Activated CD4-positive, alpha-beta T cell treated with anti-CD3 and anti-CD28 coated beads, Interleukin-2, amount 50 U/mL, for 24 hours (primary cell): ENCODE data around the gene ATP1A1.

Source experiments
- DNase-seq, 2 donors: peaks; one replicate each; pipeline ENCODE4 v3.0.0-alpha.2; 2020; ENCODE audit warnings: low read depth in 1 of 2, low spot score in 1 of 2

Gene ATP1A1

GRCh38 chr1:116389013-116389412, 16.0 kb downstream of the ATP1A1 start:
- no peak for DNase-seq

- DNase-seq: no peak
These were observed 16.6 kb downstream of the ATP1A1 start for GRCh38 chr1:116389686-116390085.

GRCh38 chr1:116390195-116390594, 17.2 kb downstream of the ATP1A1 start:
- DNase-seq: no peak

GRCh38 chr1:116391185-116391584, 18.1 kb downstream of the ATP1A1 start:
- no peak for DNase-seq

GRCh38 chr1:116392717-116393404, 19.8 kb downstream of the ATP1A1 start:
- no peak for DNase-seq

- no peak for DNase-seq
These were observed 20.7 kb downstream of the ATP1A1 start for GRCh38 chr1:116393792-116394191.

- no peak for DNase-seq
These were observed 21.2 kb downstream of the ATP1A1 start for GRCh38 chr1:116394270-116394669.

- no peak for DNase-seq
These were observed 23.7 kb downstream of the ATP1A1 start for GRCh38 chr1:116396769-116397168.

GRCh38 chr1:116397728-116398127, 24.7 kb downstream of the ATP1A1 start:
- no peak for DNase-seq

- DNase-seq: no peak
These were observed 27.7 kb downstream of the ATP1A1 start for GRCh38 chr1:116400780-116401179.

GRCh38 chr1:116401646-116402176, 28.7 kb downstream of the ATP1A1 start:
- no peak for DNase-seq

- no peak for DNase-seq
These were observed 29.3 kb downstream of the ATP1A1 start for GRCh38 chr1:116402333-116402732.

- DNase-seq: no peak
These were observed 30.6 kb downstream of the ATP1A1 start for GRCh38 chr1:116403496-116404136.

- no peak for DNase-seq
These were observed 31.7 kb downstream of the ATP1A1 start for GRCh38 chr1:116404699-116405098.

GRCh38 chr1:116405241-116406135, 32.4 kb downstream of the ATP1A1 start:
- DNase-seq: no peak

GRCh38 chr1:116407033-116407432, 34.0 kb downstream of the ATP1A1 start:
- no peak for DNase-seq

- DNase-seq: no peak
These were observed 35.1 kb downstream of the ATP1A1 start for GRCh38 chr1:116408193-116408592.

- DNase-seq: no peak
These were observed 36.0 kb downstream of the ATP1A1 start for GRCh38 chr1:116408803-116409720.

- DNase-seq: no peak
These were observed 36.7 kb downstream of the ATP1A1 start for GRCh38 chr1:116409751-116410191.

GRCh38 chr1:116411784-116412479, 38.9 kb downstream of the ATP1A1 start:
- no peak for DNase-seq
